GM12878 (cell line): ENCODE measurements around the gene IL36RN. TPM values are rescaled to one million over a fixed set of nuclear protein-coding genes. Genes with fewer than 3 reads are reported as not detected.

Experiments
- ATAC-seq: fragments of 200-7000 bp; cut with Tn5 transposase; 3 replicates; pipeline ENCODE4 v1.9.1; 2020; ENCODE audit warnings: mild to moderate bottlenecking, moderate library complexity
- BruUV-seq: library from RNA; stranded (reverse); fragments of 400-500 nt; replicated peaks from 2 replicates; lab custom pipeline; 2021; lab: Mats Ljungman, UMichigan
- CTCF ChIA-PET: fragments of 300-600 bp; sonication (Branson Sonifier 250); formaldehyde crosslinking; extraction: SDS; loops from one replicate; lab custom pipeline; 2021; ENCODE audit warnings: inconsistent platforms; lab: Yijun Ruan, JAX
- POLR2A ChIA-PET: fragments of 350-600 bp; formaldehyde crosslinking; extraction: SDS; loops from one replicate; lab custom pipeline; 2021; ENCODE audit warnings: inconsistent platforms; lab: Charles Lee
- RAD21 ChIA-PET: fragments of 300-600 bp; sonication (Branson Sonifier 250); formaldehyde crosslinking; loops from one replicate; lab custom pipeline; 2023; ENCODE audit warnings: antibody characterized with exemption; ENCODE audit not compliant: unreplicated experiment; lab: Charles Lee
- SMC1A ChIA-PET: fragments of 300-600 bp; sonication (Branson Sonifier 250); formaldehyde crosslinking; loops from one replicate; lab custom pipeline; 2023; ENCODE audit not compliant: unreplicated experiment, uncharacterized antibody; lab: Charles Lee
- DNase-seq: peaks from one replicate; pipeline ENCODE4 v3.0.0-alpha.2; 2011; ENCODE audit warnings: low read depth, low spot score
- FAIRE-seq: peaks from 3 replicates; lab custom pipeline; 2011; peaks lifted over from hg19 to GRCh38; lab: Jason Lieb, UNC
- H2AFZ ChIP-seq: 2 replicates; pipeline ENCODE4 v1.6.0; 2011; ENCODE audit warnings: low read depth, low read length, control low read depth; ENCODE audit not compliant: control insufficient read depth
- H3K27ac ChIP-seq: 2 replicates; pipeline ENCODE4 v1.5.1; 2011; ENCODE audit warnings: control low read depth; ENCODE audit not compliant: control insufficient read depth, insufficient read depth
- H3K27me3 ChIP-seq, 2 experiments: replicated peaks in 1 of 2; 2 replicates each; pipeline versions ENCODE4 v1.6.0 to v1.6.1; 2011; ENCODE audit warnings: low read length in 1 of 2; ENCODE audit not compliant: control insufficient read depth in 2 of 2, insufficient read depth in 2 of 2
- H3K36me3 ChIP-seq, 2 experiments: 2 replicates each; pipeline ENCODE4 v1.5.1; 2011; ENCODE audit warnings: low read length in 1 of 2; ENCODE audit not compliant: control insufficient read depth in 2 of 2, insufficient read depth in 2 of 2
- H3K4me1 ChIP-seq: 2 replicates; pipeline ENCODE4 v1.6.1; 2011; ENCODE audit warnings: mild to moderate bottlenecking, low read length, moderate library complexity, mixed read lengths; ENCODE audit not compliant: control insufficient read depth, insufficient read depth
- H3K4me2 ChIP-seq: 2 replicates; pipeline ENCODE4 v1.6.0; 2011; ENCODE audit warnings: control low read depth; ENCODE audit not compliant: control insufficient read depth, insufficient read depth
- H3K4me3 ChIP-seq: fragments of 200-600 bp; sonication (generic); 2 replicates; pipeline ENCODE4 v1.5.1; 2016
- H3K79me2 ChIP-seq: 2 replicates; pipeline ENCODE4 v1.6.0; 2011; ENCODE audit warnings: low read length; ENCODE audit not compliant: control insufficient read depth, insufficient read depth
- H3K9ac ChIP-seq: 2 replicates; pipeline ENCODE4 v1.8.0; 2011; ENCODE audit warnings: low read length, control low read depth, mixed read lengths; ENCODE audit not compliant: control insufficient read depth, insufficient read depth
- H3K9me3 ChIP-seq: replicated peaks from 3 replicates; pipeline ENCODE4 v1.5.1; 2011; ENCODE audit warnings: mild to moderate bottlenecking, low read length; ENCODE audit not compliant: control insufficient read depth, insufficient read depth
- H4K20me1 ChIP-seq: 2 replicates; pipeline ENCODE4 v1.6.0; 2011; ENCODE audit not compliant: control insufficient read depth, insufficient read depth
- ASH2L ChIP-seq: fragments of 300-600, 200-600 bp; sonication (generic); IDR thresholded peaks from 2 replicates; pipeline ENCODE4 v1.6.1; 2017; ENCODE audit warnings: low read depth, mild to moderate bottlenecking, borderline replicate concordance
- BCLAF1 ChIP-seq: fragments of 450-650 bp; IDR thresholded peaks from 2 replicates; pipeline ENCODE4 v1.6.1; 2017; ENCODE audit warnings: antibody characterized with exemption, mild to moderate bottlenecking, moderate library complexity
- E4F1 ChIP-seq: fragments of 450-650 bp; IDR thresholded peaks from 2 replicates; pipeline ENCODE4 v1.6.1; 2018; ENCODE audit warnings: borderline replicate concordance, mild to moderate bottlenecking; ENCODE audit not compliant: partially characterized antibody
- FOXK2 ChIP-seq: fragments of 450-650 bp; IDR thresholded peaks from 2 replicates; pipeline ENCODE4 v1.6.1; 2017; ENCODE audit warnings: mild to moderate bottlenecking, moderate library complexity
- NR2F1 ChIP-seq: fragments of 450-650 bp; conservative IDR thresholded peaks from 2 replicates; pipeline ENCODE4 v1.6.1; 2017; ENCODE audit warnings: mild to moderate bottlenecking
- SMARCA5 ChIP-seq: fragments of 450-650 bp; IDR thresholded peaks from 2 replicates; pipeline ENCODE4 v1.6.1; 2017; ENCODE audit warnings: mild to moderate bottlenecking
- TCF12 ChIP-seq: IDR thresholded peaks from 2 replicates; pipeline ENCODE4 v1.6.1; 2011; ENCODE audit warnings: low read depth, mild to moderate bottlenecking, low read length
- ZBTB33 ChIP-seq: fragments of 450-650 bp; IDR thresholded peaks from 2 replicates; pipeline ENCODE4 v1.6.1; 2017; ENCODE audit warnings: mild to moderate bottlenecking
- ZNF24 ChIP-seq: fragments of 450-650 bp; IDR thresholded peaks from 2 replicates; pipeline ENCODE4 v1.6.1; 2017; ENCODE audit warnings: antibody characterized with exemption, mild to moderate bottlenecking
- ZNF384 ChIP-seq: IDR thresholded peaks from 2 replicates; pipeline ENCODE4 v1.6.1; 2012; ENCODE audit warnings: low read depth, mild to moderate bottlenecking, low read length, improper control_type of control experiment, borderline replicate concordance
- ZZZ3 ChIP-seq: IDR thresholded peaks from 2 replicates; pipeline ENCODE4 v1.6.1; 2011; ENCODE audit warnings: low read depth; ENCODE audit not compliant: control insufficient read depth, insufficient read length
- WGBS: methylation state at CpG from one replicate; pipeline ENCODE4 v1.1.6; 2016; ENCODE audit warnings: low lambda C conversion rate; ENCODE audit not compliant: insufficient replicate concordance, insufficient coverage; ENCODE audit errors: missing lambda C conversion rate; 5-methylcytosine and 5-hydroxymethylcytosine counted together
- in situ Hi-C: fragments of 300-500 bp; cut with MboI; formaldehyde crosslinking; loops from 9 replicates; pipeline ENCODE4 v1.14.3; 2018; ENCODE audit warnings: mixed read lengths
- intact Hi-C: fragments of 100-400 bp; cut with micrococcal nuclease; formaldehyde crosslinking; loops from one replicate; pipeline ENCODE4 v1.14.2; 2022; ENCODE audit not compliant: unreplicated experiment
- polyA plus RNA-seq, 11 experiments: library from polyadenylated mRNA; depleted of rRNA in 4 of 11; unstranded in 6 of 11; stranded (reverse) in 5 of 11; fragments of >200 nt; fragmentation: Nextera tagmentation in 4 of 11; fragmentation: Illumina TruSeq in 1 of 11; extraction: Ambion mirVana in 4 of 11; extraction: Trizol in 1 of 11; gene quantifications; 1 replicate in 1 of 11; 2 replicates in 10 of 11; pipeline versions ENCODE4 v1.2.1 to v1.2.3, GENCODE V29; 2011 to 2016; ENCODE audit warnings: inconsistent platforms in 2 of 11, missing spikeins in 2 of 11, low read depth in 1 of 11
- total RNA-seq, 4 experiments: library from RNA; depleted of rRNA in 3 of 4; stranded (reverse); fragments of >200 nt in 3 of 4; fragmentation: Illumina TruSeq in 1 of 4; extraction: Trizol in 1 of 4; gene quantifications; 2 replicates each; pipeline versions ENCODE4 v1.2.1 to v1.2.3, GENCODE V29; 2013 to 2021

The IL36RN gene
- total and polyA plus RNA-seq, 10 of the 15 experiments (the other 5 are each of a cell fraction or from before 2014, with no cell fraction given) = not detected

- POLR2A ChIA-PET = no interaction called here
- Histone ChIP-seq H3K4me2 (no peak overlapping the region), H3K27ac (no peak overlapping the region), H3K36me3 (no peaks in the 10 kb centered on the region), H4K20me1 (no peaks in the 10 kb centered on the region), H2AFZ (no peak overlapping the region), H3K4me3 (no peak overlapping the region), H3K9ac (no peak overlapping the region), H3K79me2 (no peaks in the 10 kb centered on the region), H3K9me3 (no peaks in the 10 kb centered on the region), H3K4me1 (no peaks in the 10 kb centered on the region), H3K27me3 (peaks cover 2 to 3% of the 10 kb centered on the region in 2 experiments)
- no TSS peak for BruUV-seq
- RAD21 ChIA-PET = no interaction called here
- TF ChIP-seq NR2F1 (no peak), ZBTB33 (no peak), SMARCA5 (no peak), ZZZ3 (no peak)
- SMC1A ChIA-PET = no interaction called here
- intact Hi-C loops = no loop called here
- 28% methylated on average over 3 of the region's 3 CpGs for WGBS
- CTCF ChIA-PET = no interaction called here
- ATAC-seq (no peak), DNase-seq (no peak), FAIRE-seq (no peak)
- in situ Hi-C loops = no loop called here
Observed at GRCh38 chr2:113034016-113034415, 25.0 kb upstream of the IL36RN start.

- H3K27ac ChIP-seq = no peak overlapping the region
- H3K36me3 ChIP-seq = no peaks in the 10 kb centered on the region
- CTCF ChIA-PET = no interaction called here
- WGBS = 59% methylated on average over 9 of the region's 9 CpGs
- RAD21 ChIA-PET = no interaction called here
- SMC1A ChIA-PET = no interaction called here
- BruUV-seq = no TSS peak
- DNase-seq (no peak), ATAC-seq (no peak), FAIRE-seq (no peak)
- no peak overlapping the region for H3K9ac ChIP-seq
- POLR2A ChIA-PET = no interaction called here
- no peaks in the 10 kb centered on the region for H3K4me1 ChIP-seq
- no peak overlapping the region for H3K4me3 ChIP-seq
- H3K4me2 ChIP-seq = no peak overlapping the region
- intact Hi-C loops (no loop called here), in situ Hi-C loops (no loop called here)
- H2AFZ ChIP-seq = no peak overlapping the region
- no peaks in the 10 kb centered on the region for H3K79me2 ChIP-seq
- peaks cover 0 to 3% of the 10 kb centered on the region in 2 experiments; a peak in 2 of 4 replicates for H3K27me3 ChIP-seq
- H4K20me1 ChIP-seq = no peaks in the 10 kb centered on the region
- H3K9me3 ChIP-seq = no peaks in the 10 kb centered on the region
- no peak for TF ChIP-seq ASH2L
- TF ChIP-seq E4F1 = no peak
- no peak for TF ChIP-seq FOXK2
- no peak for TF ChIP-seq ZNF24
- TF ChIP-seq BCLAF1 = no peak
- no peak for TF ChIP-seq ZNF384
- TF ChIP-seq TCF12 = no peak
Observed at GRCh38 chr2:113036763-113037162, 22.2 kb upstream of the IL36RN start.
